Duodenal mucosa (tissue), 2 donors: ENCODE measurements around the gene SLC24A3.

ENCODE experiments used
- H3K27ac ChIP-seq: one replicate; pipeline ENCODE4 v1.7.0; 2013; ENCODE audit warnings: low read depth, low read length
- H3K27me3 ChIP-seq, 2 donors: one replicate each; pipeline ENCODE4 v1.7.0; 2013; ENCODE audit warnings: low read length in 2 of 2, control low read depth in 1 of 2; ENCODE audit not compliant: insufficient read depth in 2 of 2, control insufficient read depth in 1 of 2
- H3K36me3 ChIP-seq, 2 donors: one replicate each; pipeline ENCODE4 v1.7.0; 2013; ENCODE audit warnings: low read length in 2 of 2, control low read depth in 1 of 2; ENCODE audit not compliant: insufficient read depth in 2 of 2, control insufficient read depth in 1 of 2
- H3K4me1 ChIP-seq, 2 donors: one replicate each; pipeline ENCODE4 v1.7.0; 2013; ENCODE audit warnings: low read length in 2 of 2, control low read depth in 1 of 2; ENCODE audit not compliant: insufficient read depth in 2 of 2, control insufficient read depth in 1 of 2
- H3K4me3 ChIP-seq, 2 donors: one replicate each; pipeline ENCODE4 v1.7.0; 2013; ENCODE audit warnings: low read length in 2 of 2, low read depth in 1 of 2
- H3K9ac ChIP-seq, 2 donors: one replicate each; pipeline ENCODE4 v1.7.0; 2013; ENCODE audit warnings: low read length in 2 of 2, low read depth in 1 of 2
- H3K9me3 ChIP-seq, 2 donors: one replicate each; pipeline ENCODE4 v1.7.0; 2013; ENCODE audit warnings: low read length in 2 of 2, control low read depth in 1 of 2; ENCODE audit not compliant: control insufficient read depth in 1 of 2

Gene SLC24A3

DNA sequence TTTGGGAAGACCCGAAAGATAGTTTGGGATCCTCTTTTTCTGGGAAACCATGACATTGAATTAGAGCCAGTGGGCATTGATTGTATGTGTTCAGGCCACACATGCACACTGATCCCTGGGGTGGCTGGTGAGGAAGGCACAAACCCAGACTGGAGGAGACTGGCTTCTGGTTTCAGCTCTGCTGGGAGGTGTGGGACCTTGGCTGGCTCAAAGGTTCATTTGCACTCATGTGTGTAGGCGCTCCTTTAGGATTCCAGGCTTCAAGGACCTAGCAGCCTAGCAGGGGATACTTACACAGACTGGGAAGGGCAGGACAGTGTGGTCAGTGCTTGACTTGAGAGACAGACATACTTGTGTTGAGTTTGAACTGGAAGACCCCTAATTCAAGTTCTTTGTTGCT lies 552.8 kb downstream of the SLC24A3 start:
- H3K4me1 ChIP-seq: peaks cover 4 to 14% of the 10 kb centered on the region in 2 donors
- no peak overlapping the region for H3K4me3 ChIP-seq
- H3K36me3 ChIP-seq: peaks cover 0 to 5% of the 10 kb centered on the region in 2 donors
- H3K9me3 ChIP-seq: no peaks in the 10 kb centered on the region
- H3K27ac ChIP-seq: no peak overlapping the region
- no peak overlapping the region for H3K9ac ChIP-seq
- no peaks in the 10 kb centered on the region for H3K27me3 ChIP-seq

DNA sequence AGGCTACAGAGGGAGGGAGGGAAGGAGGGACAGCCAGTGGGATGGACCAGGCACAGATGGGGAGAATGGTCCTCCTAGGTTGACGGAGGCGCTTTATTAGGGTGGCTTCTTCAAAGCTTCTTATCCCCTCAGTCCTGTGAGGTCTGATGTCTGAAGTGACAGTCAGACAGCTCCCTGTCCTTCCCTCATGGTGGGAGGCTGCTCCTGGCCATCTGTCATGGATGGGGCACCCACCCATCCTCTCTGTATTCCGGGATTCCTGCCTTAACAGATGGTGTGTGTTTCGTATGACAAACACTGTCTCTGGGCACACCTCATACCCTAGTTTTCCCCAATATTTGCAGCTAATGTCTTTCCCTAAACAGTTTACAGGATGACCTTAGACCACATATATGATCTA lies 553.5 kb downstream of the SLC24A3 start:
- no peaks in the 10 kb centered on the region for H3K9me3 ChIP-seq
- no peaks in the 10 kb centered on the region for H3K27me3 ChIP-seq
- H3K4me1 ChIP-seq: peaks cover 0 to 10% of the 10 kb centered on the region in 2 donors
- H3K4me3 ChIP-seq: no peak overlapping the region
- no peak overlapping the region for H3K27ac ChIP-seq
- H3K36me3 ChIP-seq: peaks cover 0 to 5% of the 10 kb centered on the region in 2 donors
- no peak overlapping the region for H3K9ac ChIP-seq

DNA sequence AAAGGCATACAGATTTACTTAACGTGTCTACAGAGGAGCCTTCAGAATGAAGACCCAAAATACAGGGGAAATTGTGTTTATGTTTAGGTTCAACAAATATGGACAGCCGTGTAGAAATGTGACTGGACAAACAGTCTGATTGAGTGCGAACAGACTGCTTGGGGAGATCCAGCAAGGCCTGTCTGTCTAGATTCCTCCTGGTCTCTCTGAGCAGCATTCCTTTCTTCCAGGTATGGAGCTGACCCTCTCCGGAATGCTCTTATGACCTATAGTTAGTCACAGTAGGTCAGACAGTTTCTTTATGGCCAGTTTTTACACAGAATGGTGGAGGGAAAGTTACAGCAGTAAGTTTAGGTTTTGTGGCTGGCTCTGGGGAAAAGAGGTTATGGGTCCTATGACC lies 554.6 kb downstream of the SLC24A3 start:
- Histone ChIP-seq H3K4me1 (peaks cover 0 to 10% of the 10 kb centered on the region in 2 donors), H3K27ac (no peak overlapping the region), H3K4me3 (no peak overlapping the region)

DNA sequence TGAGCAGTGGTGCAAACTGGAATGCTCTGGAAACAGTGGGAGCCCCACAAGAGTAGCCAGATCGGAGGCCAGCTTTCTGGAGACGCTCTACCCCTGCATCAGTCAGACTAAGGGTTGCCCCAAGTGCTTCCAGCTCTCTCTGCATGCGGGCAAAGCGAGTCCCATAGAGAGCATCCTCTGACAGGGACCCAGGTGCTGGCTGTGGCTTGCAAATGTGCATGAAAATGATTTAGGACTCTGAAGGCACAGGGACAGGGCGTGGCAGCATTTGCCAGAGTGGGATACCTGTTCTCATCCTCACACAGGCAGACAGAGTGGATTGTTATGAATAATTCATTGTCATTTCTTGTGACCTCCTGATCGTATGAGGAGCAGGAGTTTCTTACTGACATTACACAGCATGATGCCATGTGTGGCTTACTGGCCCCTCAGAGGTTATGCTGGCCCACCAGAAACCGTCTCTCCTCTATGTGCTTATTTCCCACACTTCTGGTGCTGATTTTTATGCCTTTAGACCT lies 555.9 kb downstream of the SLC24A3 start:
- H3K27ac ChIP-seq: no peak overlapping the region
- peaks cover 0 to 10% of the 10 kb centered on the region in 2 donors for H3K4me1 ChIP-seq
- no peaks in the 10 kb centered on the region for H3K9me3 ChIP-seq
- no peaks in the 10 kb centered on the region for H3K27me3 ChIP-seq
- peaks cover 0 to 9% of the 10 kb centered on the region in 2 donors for H3K36me3 ChIP-seq
- H3K4me3 ChIP-seq: no peak overlapping the region
- H3K9ac ChIP-seq: no peak overlapping the region

More for the DNA sequence above, 554.6 kb downstream of the SLC24A3 start:
- peaks cover 0 to 7% of the 10 kb centered on the region in 2 donors for H3K36me3 ChIP-seq
- H3K27me3 ChIP-seq: no peaks in the 10 kb centered on the region
- no peak overlapping the region for H3K9ac ChIP-seq
- H3K9me3 ChIP-seq: no peaks in the 10 kb centered on the region

DNA sequence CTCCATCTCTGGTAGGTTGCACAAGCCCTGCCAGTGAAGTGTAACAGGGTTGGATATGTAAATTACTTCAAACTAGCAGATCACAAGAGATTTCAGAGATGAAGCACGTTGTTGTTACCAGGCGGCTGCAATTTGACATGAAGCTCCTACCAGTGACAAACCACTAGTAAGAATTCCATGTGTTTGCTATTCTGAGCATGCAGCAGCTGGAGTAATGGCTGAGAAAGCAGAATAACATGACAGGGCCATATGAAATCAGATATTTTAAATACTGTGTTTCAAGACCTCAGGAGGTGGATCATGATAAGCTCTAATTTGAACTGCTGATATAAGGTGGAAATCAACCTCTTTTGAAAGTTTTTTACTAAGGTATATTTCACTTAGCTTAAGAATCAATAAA lies 557.1 kb downstream of the SLC24A3 start:
- peaks cover 1 to 5% of the 10 kb centered on the region in 2 donors for H3K4me1 ChIP-seq
- H3K9ac ChIP-seq: no peak overlapping the region
- H3K36me3 ChIP-seq: peaks cover 0 to 9% of the 10 kb centered on the region in 2 donors
- no peaks in the 10 kb centered on the region for H3K9me3 ChIP-seq
- no peaks in the 10 kb centered on the region for H3K27me3 ChIP-seq
- no peak overlapping the region for H3K4me3 ChIP-seq
- no peak overlapping the region for H3K27ac ChIP-seq

DNA sequence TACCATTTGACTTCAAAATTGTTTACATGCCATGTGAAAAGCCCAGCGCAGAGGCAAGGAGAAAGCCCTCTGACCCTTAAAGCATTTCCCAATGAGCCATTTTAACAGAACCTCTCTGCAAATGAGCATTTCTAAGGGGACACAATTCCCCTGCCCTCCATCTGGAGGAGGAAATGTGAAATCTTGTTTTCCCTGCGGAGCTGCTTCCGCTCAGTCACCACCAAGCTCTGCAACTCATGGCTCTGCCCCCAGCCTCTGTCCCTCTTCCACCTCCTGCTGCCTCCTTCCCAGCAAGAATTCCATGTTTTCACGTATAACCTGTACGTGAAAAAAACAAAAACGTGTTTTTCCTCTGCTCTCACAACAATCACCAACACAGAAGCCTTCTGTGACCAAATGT lies 557.9 kb downstream of the SLC24A3 start:
- Histone ChIP-seq H3K4me1 (peaks cover 1 to 8% of the 10 kb centered on the region in 2 donors), H3K36me3 (peaks cover 0 to 9% of the 10 kb centered on the region in 2 donors), H3K9ac (no peak overlapping the region), H3K4me3 (no peak overlapping the region), H3K9me3 (no peaks in the 10 kb centered on the region), H3K27me3 (no peaks in the 10 kb centered on the region), H3K27ac (no peak overlapping the region)

DNA sequence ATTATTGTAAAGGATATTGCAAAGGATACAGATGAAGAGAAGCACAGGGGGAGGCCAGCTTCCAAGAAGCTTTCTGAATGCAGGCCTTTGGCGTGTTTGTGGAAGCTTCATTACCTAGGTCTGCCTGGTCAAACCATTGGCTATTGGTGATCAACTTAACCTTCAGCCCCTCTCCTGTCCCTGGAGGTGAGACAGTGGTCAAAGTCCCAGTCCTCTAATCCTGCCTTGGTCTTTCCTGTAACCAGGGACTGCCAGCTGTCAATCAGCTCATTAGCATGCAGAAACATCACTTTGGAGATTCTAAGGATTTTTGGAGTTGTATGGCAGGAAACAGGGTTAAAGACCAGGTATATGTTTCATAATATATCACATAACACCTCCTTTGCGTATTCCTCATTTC lies 558.6 kb downstream of the SLC24A3 start:
- H3K4me3 ChIP-seq: no peak overlapping the region
- H3K9ac ChIP-seq: no peak overlapping the region
- H3K27ac ChIP-seq: no peak overlapping the region
- H3K27me3 ChIP-seq: no peaks in the 10 kb centered on the region
- H3K36me3 ChIP-seq: peaks cover 0 to 9% of the 10 kb centered on the region in 2 donors
- H3K4me1 ChIP-seq: peaks cover 0 to 11% of the 10 kb centered on the region in 2 donors
- no peaks in the 10 kb centered on the region for H3K9me3 ChIP-seq
